Effector CD8-positive, alpha-beta T cell (primary cell): ENCODE measurements around the gene TFAP2B.

Experiments used
- DNase-seq: peaks from one replicate; lab custom pipeline; 2025; lab: John Stamatoyannopoulos, UW

TFAP2B gene

DNA sequence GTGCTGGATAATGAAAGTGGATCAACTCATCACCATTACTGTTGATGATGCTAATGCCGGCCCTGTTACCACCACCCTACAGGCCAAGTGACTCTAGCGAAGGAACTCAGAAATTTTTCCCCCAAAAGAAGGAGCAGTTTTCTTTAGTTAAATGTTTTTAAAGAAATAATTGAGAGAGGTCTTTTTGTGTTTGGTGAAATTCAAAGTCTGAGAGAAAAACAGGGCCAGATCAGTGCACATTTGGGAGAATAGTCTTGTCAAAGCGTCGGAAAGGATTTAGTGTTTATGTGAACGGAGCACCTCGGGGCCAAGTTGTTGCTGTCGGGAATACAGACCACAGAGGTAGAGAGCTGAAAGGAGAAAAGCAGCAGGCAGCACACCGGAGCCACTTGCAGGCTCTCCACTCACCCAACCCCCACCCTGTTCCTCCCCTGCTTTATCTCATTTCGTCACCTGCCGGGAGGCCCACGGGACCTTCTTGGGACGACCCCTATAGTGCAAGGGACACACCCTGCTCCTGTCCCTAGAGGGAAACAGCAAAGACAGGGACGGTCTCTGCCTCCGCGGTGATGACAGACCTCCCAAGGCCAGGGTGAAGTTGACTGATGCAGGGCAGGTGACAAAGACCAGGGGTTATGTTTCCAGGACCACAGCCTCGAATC lies 6.8 kb downstream of the TFAP2B start:
- DNase-seq, result no peak

- DNase-seq, result no peak
Observed at GRCh38 chr6:50826037-50826761, 7.5 kb downstream of the TFAP2B start.

GRCh38 chr6:50826803-50827202 lies 8.1 kb downstream of the TFAP2B start:
- DNase-seq, result no peak

- no peak for DNase-seq
Observed at GRCh38 chr6:50829049-50829448, 10.4 kb downstream of the TFAP2B start.

GRCh38 chr6:50829898-50830444 lies 11.3 kb downstream of the TFAP2B start:
- DNase-seq, result no peak

DNA sequence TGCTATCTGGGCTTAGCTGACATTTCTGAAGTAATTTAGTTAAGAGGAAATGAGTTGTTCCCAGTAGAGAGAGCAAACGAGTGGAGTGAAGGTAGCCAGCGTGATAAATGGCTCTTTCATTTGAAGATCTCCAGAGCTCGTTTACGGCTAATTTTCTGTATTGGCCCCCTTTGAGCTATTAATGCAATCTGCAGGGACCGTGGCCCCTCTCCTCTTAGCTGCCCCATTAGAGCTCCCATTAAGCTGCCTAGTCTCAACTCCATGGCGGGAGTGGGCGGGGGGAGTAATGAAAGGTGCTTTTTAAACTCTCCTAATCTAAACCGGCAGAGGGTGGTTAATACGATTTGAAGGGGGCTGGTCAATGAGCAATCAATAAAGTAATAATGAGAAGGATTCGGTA lies 12.5 kb downstream of the TFAP2B start:
- no peak for DNase-seq

DNA sequence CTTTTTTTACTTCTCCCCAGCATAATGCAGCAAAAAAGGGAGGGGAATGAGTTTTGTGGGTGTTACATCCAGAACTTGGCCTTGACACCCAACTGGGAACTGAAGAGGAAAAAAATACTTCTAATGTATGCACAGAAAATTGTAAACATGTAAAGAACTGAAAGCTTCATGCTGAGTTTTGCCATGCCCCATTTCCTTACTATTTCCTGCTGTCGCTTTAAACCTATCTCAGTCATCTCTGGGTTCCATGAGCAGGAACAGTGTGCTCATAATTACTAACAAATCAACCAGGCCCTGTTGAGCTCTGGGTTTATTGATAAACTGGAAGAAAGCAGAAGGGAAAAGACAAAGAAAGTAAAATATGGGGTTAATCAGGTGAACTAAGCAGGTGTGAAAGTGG lies 14.2 kb downstream of the TFAP2B start:
- no peak for DNase-seq

DNA sequence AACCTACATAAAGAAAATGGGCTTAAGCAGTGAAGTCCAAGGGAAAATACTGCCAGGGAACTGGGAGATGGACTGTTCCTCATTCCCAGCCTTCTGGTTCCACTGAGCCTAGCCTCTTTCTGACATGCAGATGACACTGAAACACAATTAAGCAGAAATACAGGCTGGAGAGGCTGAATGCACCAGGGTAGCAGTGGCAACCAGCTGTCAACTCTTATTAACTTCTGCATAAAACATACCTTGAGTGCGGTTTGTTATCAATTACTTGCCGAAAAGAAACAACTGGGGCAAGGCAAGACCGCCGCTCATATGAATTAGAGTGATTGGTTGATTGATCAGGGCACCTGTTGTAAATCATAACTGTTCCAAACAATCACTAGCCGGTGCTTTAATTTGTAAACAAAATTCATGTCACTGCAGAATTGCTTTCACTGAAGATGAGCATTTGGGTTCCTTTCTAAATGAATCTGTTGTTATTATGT lies 16.3 kb downstream of the TFAP2B start:
- DNase-seq, result no peak

- DNase-seq, result no peak
Observed at GRCh38 chr6:50836231-50836630, 17.6 kb downstream of the TFAP2B start.

DNA sequence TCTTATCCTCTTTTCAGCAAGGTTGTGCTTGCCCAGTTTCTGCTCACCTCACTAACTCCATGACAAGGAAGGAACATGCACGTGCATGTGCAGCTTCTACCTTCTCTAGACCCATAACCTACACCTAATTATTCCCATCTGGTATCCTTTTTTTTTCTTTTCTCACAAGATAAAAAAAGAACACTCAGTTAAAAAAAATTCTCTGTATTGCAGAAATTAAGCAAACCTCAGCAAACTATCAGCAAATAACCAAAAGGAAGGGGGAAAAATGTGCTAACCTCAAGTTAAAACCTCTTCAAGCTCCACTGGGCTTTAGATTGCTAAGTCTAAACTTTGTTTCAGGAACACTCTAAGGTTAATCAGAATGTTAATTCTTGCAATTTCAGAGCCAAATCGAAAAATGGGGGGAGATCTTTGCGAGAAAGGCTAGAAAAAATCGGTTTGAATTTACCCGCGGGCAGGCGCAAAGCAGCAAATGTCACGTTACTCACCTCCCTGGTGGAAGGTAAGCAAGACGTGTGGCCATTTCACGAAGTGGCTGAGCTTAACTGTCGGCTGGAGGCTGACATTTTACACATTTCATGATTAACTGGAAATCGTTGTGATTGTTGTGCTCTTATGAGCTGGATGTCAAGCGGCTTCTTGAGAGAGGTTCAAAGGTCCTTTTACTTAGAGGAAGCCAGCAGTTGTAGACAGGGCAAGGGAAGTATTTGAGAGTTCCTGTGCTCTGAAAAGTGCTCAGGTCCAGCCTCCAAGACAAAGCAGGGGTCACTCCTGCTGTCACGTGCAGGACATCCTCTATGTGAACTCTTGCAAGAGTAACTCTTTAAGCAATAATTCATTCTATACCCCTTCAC lies 19.1 kb downstream of the TFAP2B start:
- DNase-seq, result no peak

DNA sequence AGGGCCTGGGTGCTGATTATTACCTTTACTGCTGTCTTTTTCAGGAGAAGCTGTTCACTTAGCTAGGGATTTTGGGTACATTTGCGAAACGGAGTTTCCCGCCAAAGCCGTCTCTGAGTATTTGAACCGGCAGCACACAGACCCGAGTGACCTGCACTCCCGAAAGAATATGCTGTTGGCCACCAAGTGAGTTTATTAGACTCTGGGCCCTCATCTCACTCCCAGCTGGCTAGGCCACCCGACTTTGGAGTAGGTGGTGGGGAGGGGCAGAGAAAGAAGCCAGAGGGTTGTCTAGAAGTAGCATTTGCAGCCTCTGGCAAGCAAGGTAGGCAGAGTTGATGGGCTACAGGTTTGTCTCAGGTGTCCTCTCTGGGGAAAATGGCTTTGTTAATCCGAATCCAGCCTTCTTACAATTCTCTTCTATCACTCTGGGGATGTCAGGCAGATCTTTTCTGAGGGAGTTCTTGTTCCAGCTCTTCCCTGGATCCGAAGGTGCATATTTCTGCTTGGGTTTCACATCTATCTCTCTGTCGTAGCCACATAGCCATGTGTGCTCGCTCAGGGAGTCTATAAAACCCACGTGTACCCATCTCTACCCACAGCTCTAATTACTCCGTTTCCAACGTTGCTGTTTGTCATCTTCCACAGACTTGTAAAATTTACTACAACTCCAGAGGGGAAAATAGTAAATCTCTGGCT lies 21.6 kb downstream of the TFAP2B start:
- DNase-seq, result no peak

DNA sequence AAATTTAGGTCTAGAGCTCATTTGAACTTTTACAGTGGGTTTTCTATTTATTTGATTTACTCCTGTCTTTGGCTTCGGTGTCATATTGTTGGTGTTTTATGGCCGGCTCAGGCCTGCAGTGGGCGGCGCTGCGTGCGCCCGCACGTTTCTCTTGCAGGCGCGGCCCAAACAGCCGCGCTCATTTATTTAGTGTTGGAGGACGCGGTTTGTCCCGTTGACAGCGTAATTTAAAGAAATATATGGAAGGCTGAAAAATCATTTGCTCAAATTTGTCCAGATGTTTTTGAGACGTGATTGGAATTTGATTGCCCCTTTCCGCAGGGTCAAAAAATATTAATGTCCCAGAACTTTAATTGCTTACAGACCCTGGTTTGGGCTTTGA lies 22.1 kb downstream of the TFAP2B start:
- no peak for DNase-seq

- DNase-seq, result no peak
Observed at GRCh38 chr6:50842446-50842845, 23.8 kb downstream of the TFAP2B start.

DNA sequence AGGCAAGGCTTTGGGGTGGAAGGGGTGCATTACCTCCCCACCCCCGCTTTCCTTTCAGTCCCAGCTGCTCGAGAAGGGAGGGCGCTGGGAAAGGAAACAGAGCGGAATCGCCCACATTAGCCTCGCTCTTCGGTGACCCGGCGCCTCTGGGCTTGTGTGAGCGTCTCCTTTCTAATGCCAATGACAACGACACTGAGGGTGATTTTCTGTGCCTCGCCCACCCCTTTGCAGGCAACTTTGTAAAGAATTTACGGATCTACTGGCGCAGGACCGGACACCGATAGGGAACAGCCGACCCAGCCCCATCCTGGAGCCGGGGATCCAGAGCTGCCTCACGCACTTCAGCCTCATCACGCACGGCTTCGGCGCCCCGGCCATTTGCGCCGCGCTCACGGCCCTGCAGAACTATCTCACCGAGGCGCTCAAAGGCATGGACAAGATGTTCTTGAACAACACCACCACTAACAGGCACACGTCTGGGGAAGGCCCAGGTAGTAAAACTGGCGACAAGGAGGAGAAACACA lies 24.3 kb downstream of the TFAP2B start:
- DNase-seq, result no peak

- no peak for DNase-seq
Observed at GRCh38 chr6:50843842-50844241, 25.2 kb downstream of the TFAP2B start.

- no peak for DNase-seq
Observed at GRCh38 chr6:50845499-50846143, 26.9 kb downstream of the TFAP2B start.

DNA sequence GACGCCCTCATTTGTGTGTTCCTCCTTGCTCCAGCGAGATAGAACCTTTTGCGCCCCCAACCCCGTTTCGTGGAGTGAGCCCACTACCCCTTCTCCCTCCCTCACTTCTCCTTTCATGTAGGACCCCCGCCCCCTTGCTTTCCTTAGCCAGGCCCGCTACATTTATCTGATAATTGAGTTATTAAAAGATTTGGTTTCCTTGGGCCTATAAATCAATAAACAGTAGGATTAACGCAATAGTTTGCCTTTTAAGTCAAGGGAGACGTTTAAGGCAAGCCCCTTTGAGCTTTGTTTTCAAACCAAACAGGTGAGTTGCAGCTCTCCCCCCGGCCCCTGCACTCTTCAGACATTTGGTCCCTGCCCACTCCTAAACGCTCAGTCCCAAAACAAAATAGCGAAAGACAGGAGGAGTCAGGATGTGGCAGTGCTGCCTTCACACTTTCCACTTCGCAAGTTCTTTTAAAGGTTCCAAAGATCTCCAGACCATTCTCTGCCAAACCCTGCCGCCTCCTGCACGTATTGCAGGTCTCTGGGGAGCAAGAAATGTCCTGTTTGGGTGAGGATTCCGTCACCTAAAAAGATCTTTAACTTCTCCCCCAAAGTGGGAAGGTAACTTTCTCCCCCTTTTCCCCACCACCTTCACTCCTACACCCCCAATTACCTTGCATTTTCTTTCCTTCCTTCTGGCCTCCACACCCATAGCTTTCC lies 27.6 kb downstream of the TFAP2B start:
- no peak for DNase-seq

DNA sequence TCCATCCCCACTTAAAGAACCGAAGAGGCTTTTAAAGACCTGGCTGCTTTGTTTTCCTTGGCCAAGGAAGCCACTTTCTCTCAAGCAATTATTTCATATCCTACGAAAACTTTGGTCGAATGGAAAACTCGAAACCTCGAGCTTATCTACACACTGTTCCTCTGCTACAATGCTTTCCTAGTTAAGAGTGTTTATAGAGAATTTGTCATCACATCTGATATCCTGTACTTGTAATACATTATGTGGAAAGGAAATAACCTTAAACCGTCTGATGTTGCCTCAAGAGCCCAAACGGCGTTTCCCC lies 28.1 kb downstream of the TFAP2B start:
- no peak for DNase-seq

DNA sequence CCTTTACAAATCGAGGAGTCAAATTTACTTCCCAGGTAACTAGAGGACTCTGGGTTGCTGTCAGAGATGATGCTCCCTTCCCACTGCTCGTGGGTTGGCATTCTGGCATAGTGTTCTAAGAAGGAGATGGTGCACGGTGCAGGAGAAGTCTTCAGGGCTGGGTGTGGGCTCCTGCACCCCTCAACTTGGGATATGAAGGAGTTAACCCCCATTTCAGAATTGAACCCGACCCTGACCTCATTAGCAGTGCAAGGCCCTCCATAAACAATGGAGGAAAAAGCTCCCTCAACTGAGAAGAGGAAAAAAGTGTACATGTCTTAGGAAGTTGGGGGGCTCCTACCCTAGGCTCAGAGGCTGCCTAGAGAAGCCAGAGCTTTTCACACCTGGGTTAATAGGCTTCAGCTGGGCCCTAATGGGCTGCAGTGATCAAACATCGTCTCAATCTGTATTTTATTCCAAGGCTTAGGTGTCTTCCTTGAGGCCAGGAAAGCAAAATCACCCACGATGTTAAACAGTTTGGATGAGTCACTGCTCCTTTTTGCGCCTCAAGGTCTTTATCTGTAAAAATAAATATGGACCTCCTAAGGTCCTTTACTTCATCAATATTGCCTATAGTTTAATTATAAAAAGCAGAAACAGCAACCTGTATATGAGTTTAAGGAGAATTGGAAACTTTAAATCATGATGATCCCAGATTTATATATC lies 29.4 kb downstream of the TFAP2B start:
- DNase-seq, result no peak
